Ascending aorta (tissue), 2 donors: ENCODE results near the gene KRT32. TPM values are rescaled to one million over a fixed set of nuclear protein-coding genes. Genes with fewer than 3 reads are reported as not detected.

Experiments used
- DNase-seq, 2 donors: peaks; one replicate each; pipeline ENCODE4 v3.0.0-alpha.2; 2019; ENCODE audit warnings: low spot score in 2 of 2
- H3K27ac ChIP-seq, 2 donors: fragments of 200-600 bp; sonication (generic); one replicate each; pipeline ENCODE4 v1.5.1; 2016 to 2017; ENCODE audit warnings: mild to moderate bottlenecking in 1 of 2
- H3K27me3 ChIP-seq: fragments of 200-600 bp; sonication (generic); one replicate; pipeline ENCODE4 v1.5.1; 2017
- H3K36me3 ChIP-seq, 2 donors: fragments of 200-600 bp; sonication (generic); one replicate each; pipeline ENCODE4 v1.5.1; 2016
- H3K4me1 ChIP-seq, 2 donors: fragments of 200-600 bp; sonication (generic); one replicate each; pipeline ENCODE4 v1.5.1; 2016 to 2017; ENCODE audit warnings: mild to moderate bottlenecking in 1 of 2
- H3K4me3 ChIP-seq, 2 donors: fragments of 200-600 bp; sonication (generic); one replicate each; pipeline ENCODE4 v1.5.1; 2016 to 2017; ENCODE audit warnings: mild to moderate bottlenecking in 1 of 2
- H3K9me3 ChIP-seq, 2 donors: fragments of 200-600 bp; sonication (generic); one replicate each; pipeline ENCODE4 v1.5.1; 2016
- CTCF ChIP-seq, 3 experiments: fragments of 200-600 bp in 2 of 3; fragments of 450-650 bp in 1 of 3; sonication (generic) in 2 of 3; IDR thresholded peaks; one replicate each; pipeline ENCODE4 v1.5.1; 2016 to 2019; ENCODE audit warnings: antibody characterized with exemption in 3 of 3, mild to moderate bottlenecking in 1 of 3, moderate library complexity in 1 of 3
- intact Hi-C: fragments of 100-400 bp; cut with DNase I; formaldehyde crosslinking; loops from one replicate; pipeline ENCODE4 v1.15.1; 2023
- total RNA-seq: library from RNA; depleted of rRNA; stranded (reverse); fragments of >200 nt; gene quantifications from one replicate; pipeline ENCODE4 v1.1.0, GENCODE V29; 2016

The KRT32 gene
- total RNA-seq, 1 donor from 2014 or later, result not detected

- DNase-seq, result no peak
- H3K4me3 ChIP-seq, result no peak overlapping the region
- H3K27me3 ChIP-seq, result no peaks in the 10 kb centered on the region
- intact Hi-C loops, result no loop called here
- H3K36me3 ChIP-seq, result no peaks in the 10 kb centered on the region
- no peak for TF ChIP-seq CTCF (IDR thresholded peaks at IDR 0.05)
- H3K27ac ChIP-seq, result no peak overlapping the region
- H3K4me1 ChIP-seq, result no peaks in the 10 kb centered on the region
- H3K9me3 ChIP-seq, result no peaks in the 10 kb centered on the region
These were observed 11.0 kb downstream of the KRT32 start for GRCh38 chr17:41456204-41456603.

- DNase-seq, result no peak
- H3K4me3 ChIP-seq, result no peak overlapping the region
- H3K27me3 ChIP-seq, result no peaks in the 10 kb centered on the region
- no peak overlapping the region for H3K27ac ChIP-seq
- intact Hi-C loops, result no loop called here
- TF ChIP-seq CTCF (IDR thresholded peaks at IDR 0.05), result no peak
- no peaks in the 10 kb centered on the region for H3K36me3 ChIP-seq
- H3K4me1 ChIP-seq, result no peaks in the 10 kb centered on the region
- H3K9me3 ChIP-seq, result no peaks in the 10 kb centered on the region
These were observed 11.9 kb downstream of the KRT32 start for GRCh38 chr17:41455236-41455635.

GRCh38 chr17:41453066-41453465 lies 14.1 kb downstream of the KRT32 start:
- TF ChIP-seq CTCF (IDR thresholded peaks at IDR 0.05), result no peak
- DNase-seq, result no peak
- Histone ChIP-seq H3K27me3 (no peaks in the 10 kb centered on the region), H3K4me3 (no peak overlapping the region), H3K27ac (no peak overlapping the region), H3K36me3 (no peaks in the 10 kb centered on the region), H3K4me1 (no peaks in the 10 kb centered on the region), H3K9me3 (no peaks in the 10 kb centered on the region)
- intact Hi-C loops, result no loop called here

- Histone ChIP-seq H3K4me3 (no peak overlapping the region), H3K27ac (no peak overlapping the region), H3K9me3 (no peaks in the 10 kb centered on the region), H3K4me1 (no peaks in the 10 kb centered on the region), H3K27me3 (no peaks in the 10 kb centered on the region), H3K36me3 (no peaks in the 10 kb centered on the region)
- TF ChIP-seq CTCF (IDR thresholded peaks at IDR 0.05), result no peak
- DNase-seq, result no peak
- intact Hi-C loops, result no loop called here
These were observed 14.9 kb downstream of the KRT32 start for GRCh38 chr17:41452281-41452680.

- no peaks in the 10 kb centered on the region for H3K9me3 ChIP-seq
- H3K4me1 ChIP-seq, result no peaks in the 10 kb centered on the region
- intact Hi-C loops, result no loop called here
- H3K36me3 ChIP-seq, result no peaks in the 10 kb centered on the region
- DNase-seq, result no peak
- TF ChIP-seq CTCF (IDR thresholded peaks at IDR 0.05), result no peak
- H3K27ac ChIP-seq, result no peak overlapping the region
- no peaks in the 10 kb centered on the region for H3K27me3 ChIP-seq
- H3K4me3 ChIP-seq, result no peak overlapping the region
These were observed 15.9 kb downstream of the KRT32 start for GRCh38 chr17:41451154-41451728.

GRCh38 chr17:41449008-41449407 lies 18.2 kb downstream of the KRT32 start:
- Histone ChIP-seq H3K4me1 (no peaks in the 10 kb centered on the region), H3K4me3 (no peak overlapping the region), H3K9me3 (no peaks in the 10 kb centered on the region), H3K36me3 (no peaks in the 10 kb centered on the region), H3K27ac (no peak overlapping the region), H3K27me3 (no peaks in the 10 kb centered on the region)
- no peak for TF ChIP-seq CTCF (IDR thresholded peaks at IDR 0.05)
- no peak for DNase-seq
- intact Hi-C loops, result no loop called here
